GM19099 (cell line): ENCODE data around the gene TUT7.
A peak's percentile ranks its signal among the peaks of the same experiment; 100 is the strongest.

Experiments used
- POLR2A ChIP-seq: IDR thresholded peaks from 3 replicates; pipeline ENCODE4 v1.6.1; 2011; ENCODE audit warnings: low read depth; ENCODE audit not compliant: insufficient read length; ENCODE audit errors: extremely low read depth

The TUT7 gene

GRCh38 chr9:86287013-86287412, 67.2 kb downstream of the TUT7 start:
- TF ChIP-seq POLR2A: no peak

GRCh38 chr9:86286278-86286677, 67.9 kb downstream of the TUT7 start:
- no peak for TF ChIP-seq POLR2A

- no peak for TF ChIP-seq POLR2A
These were observed 68.9 kb downstream of the TUT7 start for GRCh38 chr9:86285261-86285660.

GRCh38 chr9:86282979-86283535, 71.2 kb downstream of the TUT7 start:
- TF ChIP-seq POLR2A: no peak

GRCh38 chr9:86282077-86282978, 71.9 kb downstream of the TUT7 start, which contains the start of gene ISCA1:
ISCA1 (minus strand) TSS chr9:86282538; CDS start chr9:86282458, 80 bp downstream.
- TF ChIP-seq POLR2A: peak; percentile 71

GRCh38 chr9:86281593-86282076, 72.6 kb downstream of the TUT7 start:
- TF ChIP-seq POLR2A: no peak

- TF ChIP-seq POLR2A: no peak
These were observed 73.6 kb downstream of the TUT7 start for GRCh38 chr9:86280580-86280979.

- TF ChIP-seq POLR2A: no peak
These were observed 74.4 kb downstream of the TUT7 start for GRCh38 chr9:86279839-86280238.

GRCh38 chr9:86277072-86277471, 77.1 kb downstream of the TUT7 start:
- no peak for TF ChIP-seq POLR2A

GRCh38 chr9:86275962-86276361, 78.2 kb downstream of the TUT7 start:
- no peak for TF ChIP-seq POLR2A

GRCh38 chr9:86274821-86275643, 79.2 kb downstream of the TUT7 start:
- no peak for TF ChIP-seq POLR2A

- no peak for TF ChIP-seq POLR2A
These were observed 82.0 kb downstream of the TUT7 start for GRCh38 chr9:86272221-86272620.

- TF ChIP-seq POLR2A: no peak
These were observed 90.3 kb downstream of the TUT7 start for GRCh38 chr9:86263876-86264275.

GRCh38 chr9:86262492-86262891, 91.7 kb downstream of the TUT7 start:
- TF ChIP-seq POLR2A: no peak

GRCh38 chr9:86259557-86259956, 94.7 kb downstream of the TUT7 start, which contains the start of gene C9orf153:
C9orf153 (minus strand) TSS chr9:86259657; CDS start chr9:86229603, 30,054 bp downstream.
- TF ChIP-seq POLR2A: no peak
